ENCODE data around the gene SLC51B. TPM values are rescaled to one million over a fixed set of nuclear protein-coding genes. Genes with fewer than 3 reads are reported as not detected.

Gene SLC51B
- total RNA-seq, 1 experiment from 2014 or later = not detected

- TF ChIP-seq CTCF (conservative IDR thresholded peaks at IDR 0.05; ENCODE audit: low read depth, low read length) = no peak
- no peak for TF ChIP-seq EZH2 (IDR thresholded peaks at IDR 0.05; ENCODE audit: borderline replicate concordance, low read depth, low read length, poor library complexity, severe bottlenecking)
- no TSS peak for BruUV-seq (replicated peaks)
- intact Hi-C loops (cut with micrococcal nuclease; ENCODE audit: unreplicated experiment) = loop anchor here (10.0 kb wide), 2 partner anchors 295 to 355 kb away; no protein-coding TSS in a partner anchor
- Histone ChIP-seq H3K27ac (ENCODE audit: low read depth, low read length, poor library complexity, severe bottlenecking) (no peak overlapping the region), H3K9me3 (ENCODE audit: low read depth, low read length, poor library complexity, severe bottlenecking) (no peaks in the 10 kb centered on the region), H3K36me3 (ENCODE audit: insufficient read depth, low read length, poor library complexity, severe bottlenecking) (peaks cover 12% of the 10 kb centered on the region), H3K4me3 (ENCODE audit: low read depth, low read length, poor library complexity, severe bottlenecking) (peak overlapping the region; percentile 75), H3K4me1 (ENCODE audit: insufficient read depth, low read length, poor library complexity, severe bottlenecking) (peaks cover 10% of the 10 kb centered on the region), H3K27me3 (replicated peaks; ENCODE audit: insufficient read depth, low read depth, low read length, poor library complexity) (no peaks in the 10 kb centered on the region)
- no peak for DNase-seq (ENCODE audit: low spot score)
- ChIA-PET POLR2A (ENCODE audit: low non-redundant PET) (interaction anchor here (0.6 kb wide), 1 partner anchor 19 kb away, joined by 5 read pairs; no protein-coding TSS in a partner anchor), CTCF (no interaction called here)
Measured at GRCh38 chr15:65029736-65030208, 15.4 kb upstream of the SLC51B start.

GRCh38 chr15:65032801-65033537 lies 12.2 kb upstream of the SLC51B start:
- Histone ChIP-seq H3K4me1 (ENCODE audit: insufficient read depth, low read length, poor library complexity, severe bottlenecking) (peaks cover 7% of the 10 kb centered on the region), H3K9me3 (ENCODE audit: low read depth, low read length, poor library complexity, severe bottlenecking) (no peaks in the 10 kb centered on the region), H3K4me3 (ENCODE audit: low read depth, low read length, poor library complexity, severe bottlenecking) (peak overlapping the region; percentile 14), H3K27ac (ENCODE audit: low read depth, low read length, poor library complexity, severe bottlenecking) (no peak overlapping the region), H3K36me3 (ENCODE audit: insufficient read depth, low read length, poor library complexity, severe bottlenecking) (no peaks in the 10 kb centered on the region), H3K27me3 (replicated peaks; ENCODE audit: insufficient read depth, low read depth, low read length, poor library complexity) (no peaks in the 10 kb centered on the region)
- intact Hi-C loops (cut with micrococcal nuclease; ENCODE audit: unreplicated experiment) = loop anchor here (1.0 to 10.0 kb wide), 4 partner anchors 45 to 352 kb away; partner anchors contain the start of gene RNU5A-1
- no peak for TF ChIP-seq EZH2 (IDR thresholded peaks at IDR 0.05; ENCODE audit: borderline replicate concordance, low read depth, low read length, poor library complexity, severe bottlenecking)
- peak; percentile 89 for TF ChIP-seq CTCF (conservative IDR thresholded peaks at IDR 0.05; ENCODE audit: low read depth, low read length)
- DNase-seq (ENCODE audit: low spot score) = peak; percentile 80
- ChIA-PET POLR2A (ENCODE audit: low non-redundant PET) (no interaction called here), CTCF (interaction anchor here (1.0 to 1.2 kb wide), 3 partner anchors 45 to 70 kb away, joined by 5 to 9 read pairs (median 6); no protein-coding TSS in a partner anchor)
- BruUV-seq (replicated peaks) = no TSS peak

- CTCF ChIA-PET = interaction anchor here (0.6 to 1.2 kb wide), 6 partner anchors 9 to 298 kb away, joined by 3 to 9 read pairs (median 6); no protein-coding TSS in a partner anchor
- H3K27ac ChIP-seq (ENCODE audit: low read depth, low read length, poor library complexity, severe bottlenecking) = no peak overlapping the region
- H3K36me3 ChIP-seq (ENCODE audit: insufficient read depth, low read length, poor library complexity, severe bottlenecking) = no peaks in the 10 kb centered on the region
- H3K4me3 ChIP-seq (ENCODE audit: low read depth, low read length, poor library complexity, severe bottlenecking) = peak overlapping the region; percentile 14
- no TSS peak for BruUV-seq (replicated peaks)
- H3K27me3 ChIP-seq (replicated peaks; ENCODE audit: insufficient read depth, low read depth, low read length, poor library complexity) = no peaks in the 10 kb centered on the region
- DNase-seq (ENCODE audit: low spot score) = peak; percentile 69
- POLR2A ChIA-PET (ENCODE audit: low non-redundant PET) = interaction anchor here (0.5 kb wide), 1 partner anchor 63 kb away, joined by 4 read pairs; no protein-coding TSS in a partner anchor
- intact Hi-C loops (cut with micrococcal nuclease; ENCODE audit: unreplicated experiment) = loop anchor here (1.0 to 10.0 kb wide), 4 partner anchors 45 to 351 kb away; partner anchors contain the start of gene RNU5A-1
- H3K4me1 ChIP-seq (ENCODE audit: insufficient read depth, low read length, poor library complexity, severe bottlenecking) = peaks cover 7% of the 10 kb centered on the region
- TF ChIP-seq CTCF (conservative IDR thresholded peaks at IDR 0.05; ENCODE audit: low read depth, low read length) (peak; percentile 59), EZH2 (IDR thresholded peaks at IDR 0.05; ENCODE audit: borderline replicate concordance, low read depth, low read length, poor library complexity, severe bottlenecking) (no peak)
- H3K9me3 ChIP-seq (ENCODE audit: low read depth, low read length, poor library complexity, severe bottlenecking) = no peaks in the 10 kb centered on the region
Measured at GRCh38 chr15:65033659-65034269, 11.4 kb upstream of the SLC51B start.

Data from A673 (cell line).